Adrenal gland (tissue), 12 donors: ENCODE measurements around the gene INF2. TPM values are rescaled to one million over a fixed set of nuclear protein-coding genes. Genes with fewer than 3 reads are reported as not detected.

Source experiments
- DNase-seq, 7 donors: peaks; one replicate each; pipeline ENCODE4 v3.0.0-alpha.2; 2019 to 2020
- H3K27ac ChIP-seq, 5 donors: fragments of 200-600 bp; sonication (generic) in 4 of 5; 1 replicate in 3 of 5; 2 replicates in 2 of 5; pipeline versions ENCODE4 v1.5.1 to v1.8.0; 2016 to 2020; ENCODE audit warnings: mild to moderate bottlenecking in 1 of 5
- H3K27me3 ChIP-seq: fragments of 200-600 bp; 2 replicates; pipeline ENCODE4 v1.8.0; 2021
- H3K36me3 ChIP-seq, 2 donors: fragments of 200-600 bp; replicated peaks in 1 of 2; 1 replicate in 1 of 2; 2 replicates in 1 of 2; pipeline versions ENCODE4 v1.5.1 to v1.8.0; 2018 to 2022
- H3K4me1 ChIP-seq, 2 donors: fragments of 200-600 bp; replicated peaks in 1 of 2; 1 replicate in 1 of 2; 2 replicates in 1 of 2; pipeline versions ENCODE4 v1.5.1 to v1.8.0; 2018 to 2021
- H3K4me3 ChIP-seq, 4 donors: fragments of 200-600 bp; sonication (generic) in 3 of 4; one replicate each; pipeline ENCODE4 v1.5.1; 2016 to 2018
- H3K9me3 ChIP-seq, 3 donors: fragments of 200-600 bp; sonication (generic) in 1 of 3; replicated peaks in 1 of 3; 1 replicate in 2 of 3; 2 replicates in 1 of 3; pipeline versions ENCODE4 v1.5.1 to v1.8.0; 2016 to 2021
- CTCF ChIP-seq, 6 experiments: fragments of 450-650 bp in 4 of 6; fragments of 200-600 bp in 2 of 6; sonication (generic) in 1 of 6; IDR thresholded peaks; 1 replicate in 5 of 6; 2 replicates in 1 of 6; pipeline versions ENCODE4 v1.5.1 to v1.8.0; 2016 to 2021; ENCODE audit warnings: antibody characterized with exemption in 6 of 6, mild to moderate bottlenecking in 2 of 6, moderate library complexity in 1 of 6
- POLR2A ChIP-seq, 2 donors: fragments of 450-650 bp; IDR thresholded peaks; one replicate each; pipeline ENCODE4 v1.6.1; 2017; ENCODE audit warnings: antibody characterized with exemption in 2 of 2, mild to moderate bottlenecking in 2 of 2, moderate library complexity in 1 of 2
- WGBS, 4 donors: extraction: QIAGEN DNeasy Blood & Tissue Kit in 2 of 4; methylation state at CpG; one replicate each; pipeline versions ENCODE4 v1.1.5 to v1.1.7; 2013 to 2017; 5-methylcytosine and 5-hydroxymethylcytosine counted together
- intact Hi-C, 2 donors: fragments of 100-400 bp; cut with DNase I; formaldehyde crosslinking; loops; one replicate each; pipeline versions ENCODE4 v1.14.1 to v1.15.0; 2022 to 2023
- polyA plus RNA-seq, 3 donors: library from polyadenylated mRNA; stranded (reverse); fragments of 200-250 nt in 2 of 3; fragments of 350-450 nt in 1 of 3; fragmentation: Illumina TruSeq in 1 of 3; extraction: RNeasy Lipid Tissue Mini Kit (QIAGEN cat#74804) in 1 of 3; gene quantifications; one replicate each; pipeline ENCODE4 v1.2.3, GENCODE V29; 2013 to 2014
- total RNA-seq, 9 donors: library from RNA; depleted of rRNA in 4 of 9; stranded (reverse); fragments of >200 nt in 4 of 9; fragments of 120-200 nt in 1 of 9; fragmentation: NEBNext Ultra II Directional in 1 of 9; extraction: Animal tissue kit (Norgen Biotek cat#: 25700) in 1 of 9; gene quantifications; one replicate each; pipeline versions ENCODE4 v1.1.0 to v1.2.4, GENCODE V29; 2013 to 2023
- donor health status: healthy with polysubstance abuse.
- donor health status: Bipolar disorder and iron deficiency.
- donor health status: DM: yes; HTN: yes; CAD: no.
- donor health status: DM: no; HTN: no; CAD: no.
- donor health status: DM: no; HTN: no; CAD: no.
- donor health status: DM: yes; HTN: yes; CAD: no.

INF2 gene
- total and polyA plus RNA-seq, 12 donors: 8.4 to 217 (median 62.0) TPM

DNA sequence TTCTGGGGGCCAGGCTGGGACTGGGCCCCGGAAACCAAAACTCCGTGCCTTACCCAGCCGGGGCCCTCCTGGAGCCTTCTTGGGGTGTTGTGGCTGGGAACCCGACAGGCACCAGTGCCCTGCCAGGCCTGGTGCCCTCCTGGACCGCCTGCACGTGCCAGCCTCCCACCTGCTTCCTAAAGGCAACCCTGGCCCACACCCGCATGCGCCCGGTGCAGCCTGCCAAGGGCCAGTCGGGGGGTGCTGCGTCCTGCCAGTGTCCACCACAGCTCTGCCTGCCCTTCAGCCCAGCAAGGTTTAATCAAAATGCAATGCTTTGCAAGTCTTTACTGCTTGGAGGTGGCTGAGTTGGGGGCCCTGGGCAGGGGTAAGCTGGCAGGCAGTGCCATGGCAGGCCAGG lies 29.5 kb downstream of the INF2 start:
- Histone ChIP-seq H3K4me1 (peaks cover 15 to 23% of the 10 kb centered on the region in 2 donors), H3K27me3 (no peaks in the 10 kb centered on the region), H3K36me3 (peaks cover 0 to 34% of the 10 kb centered on the region in 2 donors), H3K4me3 (no peak overlapping the region), H3K27ac (no peak overlapping the region), H3K9me3 (no peaks in the 10 kb centered on the region)
- no peak for TF ChIP-seq POLR2A (IDR thresholded peaks at IDR 0.05)
- no peak for TF ChIP-seq CTCF (IDR thresholded peaks at IDR 0.05)
- no peak for DNase-seq
- WGBS, 4 donors: 86 to 95% (median 87%) methylated on average over 10 to 11 of the region's 11 CpGs; no CpG with 5 or more reads in 1 of the 4 donors
- intact Hi-C loops: no loop called here

DNA sequence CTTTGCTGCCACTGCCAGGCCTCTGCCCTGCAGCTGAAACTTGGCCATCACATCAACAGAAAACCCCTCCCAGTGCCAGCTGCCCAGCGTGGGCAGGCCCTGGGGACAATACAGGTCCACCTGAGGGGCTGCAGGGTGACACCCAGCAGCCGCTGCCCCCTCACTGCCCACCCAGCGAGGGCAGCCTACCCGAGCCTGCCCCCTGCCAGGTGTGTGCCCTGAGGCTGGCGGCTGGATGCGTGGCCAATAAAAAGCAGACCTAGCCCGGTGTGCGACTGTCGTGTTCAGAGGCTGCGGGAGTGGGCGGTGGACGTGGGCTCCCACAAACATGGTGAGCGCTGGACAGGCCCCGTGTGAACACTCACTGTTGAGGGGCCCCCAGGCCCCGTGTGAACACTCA lies 29.9 kb downstream of the INF2 start:
- Histone ChIP-seq H3K27me3 (no peaks in the 10 kb centered on the region), H3K36me3 (peaks cover 0 to 29% of the 10 kb centered on the region in 2 donors), H3K4me3 (no peak overlapping the region), H3K9me3 (no peaks in the 10 kb centered on the region), H3K4me1 (peaks cover 17 to 23% of the 10 kb centered on the region in 2 donors), H3K27ac (no peak overlapping the region)
- WGBS, 4 donors: 90 to 100% (median 92%) methylated on average over 1 to 15 of the region's 15 CpGs
- no peak for TF ChIP-seq CTCF (IDR thresholded peaks at IDR 0.05)
- no peak for TF ChIP-seq POLR2A (IDR thresholded peaks at IDR 0.05)
- no peak for DNase-seq
- intact Hi-C loops: no loop called here

GRCh38 chr14:104721505-104722431 lies 32.4 kb downstream of the INF2 start:
- H3K4me3 ChIP-seq: no peak overlapping the region
- no peaks in the 10 kb centered on the region for H3K9me3 ChIP-seq
- H3K27ac ChIP-seq: peak overlapping the region in 2 of 5 donors; percentile 73 to 77
- TF ChIP-seq POLR2A (IDR thresholded peaks at IDR 0.05): no peak
- TF ChIP-seq CTCF (IDR thresholded peaks at IDR 0.05): no peak
- H3K36me3 ChIP-seq: peaks cover 0 to 12% of the 10 kb centered on the region in 2 donors
- intact Hi-C loops: no loop called here
- H3K4me1 ChIP-seq: peaks cover 26 to 32% of the 10 kb centered on the region in 2 donors
- peak in 6 of 7 donors; percentile 51 to 69 (median 60) for DNase-seq
- WGBS, 4 donors: 55 to 93% (median 61%) methylated on average over 6 to 18 of the region's 18 CpGs
- H3K27me3 ChIP-seq: no peaks in the 10 kb centered on the region

GRCh38 chr14:104722938-104723650 lies 33.7 kb downstream of the INF2 start:
- Histone ChIP-seq H3K4me1 (peaks cover 26 to 32% of the 10 kb centered on the region in 2 donors), H3K27ac (peak overlapping the region in 3 of 5 donors; percentile 42 to 77 (median 73)), H3K36me3 (peaks cover 0 to 12% of the 10 kb centered on the region in 2 donors), H3K9me3 (no peaks in the 10 kb centered on the region), H3K4me3 (peak overlapping the region in 1 of 4 donors; percentile 69), H3K27me3 (no peaks in the 10 kb centered on the region)
- intact Hi-C loops: no loop called here
- 52 to 53% (median 53%) methylated on average over 5 to 26 of the region's 26 CpGs; no CpG with 5 or more reads in 1 of the 4 donors for WGBS, 4 donors
- DNase-seq: peak in 6 of 7 donors; percentile 65 to 78 (median 70)
- no peak for TF ChIP-seq POLR2A (IDR thresholded peaks at IDR 0.05)
- no peak for TF ChIP-seq CTCF (IDR thresholded peaks at IDR 0.05)
